Endothelial cell of umbilical vein (primary cell): Measurements from ENCODE around the gene PRSS48.

Experiments used
- CTCF ChIP-seq, 2 donors: IDR thresholded peaks; 1 replicate in 1 of 2; 2 replicates in 1 of 2; pipeline ENCODE4 v1.5.1; 2011; ENCODE audit warnings: low read length in 2 of 2, mild to moderate bottlenecking in 2 of 2, moderate library complexity in 2 of 2, control low read depth in 1 of 2, inconsistent platforms in 1 of 2, low read depth in 1 of 2; ENCODE audit not compliant: insufficient read depth in 1 of 2; ENCODE audit errors: extremely low read depth in 1 of 2
- EZH2 ChIP-seq: IDR thresholded peaks from 2 replicates; pipeline ENCODE4 v1.6.1; 2012; ENCODE audit warnings: borderline replicate concordance, low read depth, mild to moderate bottlenecking, moderate library complexity, low read length, inconsistent platforms; ENCODE audit not compliant: severe bottlenecking
- FOS ChIP-seq: IDR thresholded peaks from 2 replicates; pipeline ENCODE4 v1.6.1; 2011; ENCODE audit warnings: mild to moderate bottlenecking, low read length, moderate library complexity, borderline replicate concordance; ENCODE audit not compliant: insufficient read depth
- GATA2 ChIP-seq: IDR thresholded peaks from 2 replicates; pipeline ENCODE4 v1.7.0; 2011; ENCODE audit warnings: low read depth, mild to moderate bottlenecking, moderate library complexity, mixed read lengths, low read length; ENCODE audit not compliant: insufficient read length, insufficient read depth
- MYC ChIP-seq: IDR thresholded peaks from one replicate; pipeline ENCODE4 v1.6.1; 2011; ENCODE audit warnings: mild to moderate bottlenecking, low read depth, low read length
- POLR2A ChIP-seq: IDR thresholded peaks from 2 replicates; pipeline ENCODE4 v1.6.1; 2012; ENCODE audit warnings: low read depth, mild to moderate bottlenecking, control low read depth, low read length

GRCh38 chr4:151227172-151227571, 49.8 kb upstream of the PRSS48 start:
- TF ChIP-seq CTCF (IDR thresholded peaks at IDR 0.05; ENCODE audit: extremely low read depth in 1 of 2, insufficient read depth in 1 of 2, low read depth in 1 of 2, low read length in 2 of 2) (no peak), FOS (no peak), POLR2A (no peak), EZH2 (no peak), GATA2 (no peak), MYC (no peak)
